DOHH2 (cell line): ENCODE measurements around the gene DNAI4.
"Not testable (repeated sequence)": the region's sequence is repeated elsewhere in the genome, so short reads cannot be mapped to it uniquely, and the experiment has no call there.

Source experiments
- H3F3A ChIP-seq: fragments of 200-600 bp; sonication (generic), shearing (Covaris generic); 2 replicates; pipeline ENCODE4 v1.6.0; 2016; ENCODE audit warnings: antibody characterized with exemption, mild to moderate bottlenecking; ENCODE audit not compliant: control insufficient read depth, insufficient read depth
- H3K27ac ChIP-seq: fragments of 200-600 bp; sonication (generic); 2 replicates; pipeline ENCODE4 v1.5.1; 2014; ENCODE audit warnings: low read depth, mild to moderate bottlenecking, low read length, moderate library complexity
- H3K27me3 ChIP-seq: fragments of 200-600 bp; sonication (generic); 2 replicates; pipeline ENCODE4 v1.6.1; 2014; ENCODE audit warnings: mild to moderate bottlenecking, low read length, mixed read lengths; ENCODE audit not compliant: control insufficient read depth
- H3K36me3 ChIP-seq: fragments of 200-600 bp; sonication (generic); 2 replicates; pipeline ENCODE4 v1.6.1; 2014; ENCODE audit warnings: mild to moderate bottlenecking, low read length, moderate library complexity, mixed read lengths; ENCODE audit not compliant: control insufficient read depth
- H3K4me1 ChIP-seq: fragments of 200-600 bp; sonication (generic); 2 replicates; pipeline ENCODE4 v1.6.1; 2014; ENCODE audit warnings: mild to moderate bottlenecking, low read length, mixed read lengths; ENCODE audit not compliant: control insufficient read depth
- H3K4me2 ChIP-seq: fragments of 200-600 bp; sonication (generic); 2 replicates; pipeline ENCODE4 v1.6.0; 2014; ENCODE audit warnings: mild to moderate bottlenecking, low read length, moderate library complexity
- H3K4me3 ChIP-seq: fragments of 200-600 bp; sonication (generic); 2 replicates; pipeline ENCODE4 v1.5.1; 2014; ENCODE audit warnings: mild to moderate bottlenecking, low read length, mixed read lengths
- H3K79me2 ChIP-seq: fragments of 200-600 bp; sonication (generic); 2 replicates; pipeline ENCODE4 v1.6.1; 2014; ENCODE audit warnings: mild to moderate bottlenecking, low read length, mixed read lengths; ENCODE audit not compliant: control insufficient read depth
- H3K9me2 ChIP-seq: fragments of 200-600 bp; sonication (generic); replicated peaks from 2 replicates; pipeline ENCODE4 v1.6.1; 2014; ENCODE audit warnings: mild to moderate bottlenecking, low read length, mixed read lengths; ENCODE audit not compliant: control insufficient read depth
- H3K9me3 ChIP-seq: fragments of 200-600 bp; sonication (generic); 2 replicates; pipeline ENCODE4 v1.6.1; 2014; ENCODE audit warnings: antibody characterized with exemption, low read length, mixed read lengths; ENCODE audit not compliant: control insufficient read depth, insufficient read depth
- H4K20me1 ChIP-seq: fragments of 200-600 bp; sonication (generic); 2 replicates; pipeline ENCODE4 v1.6.0; 2014; ENCODE audit warnings: low read depth, mild to moderate bottlenecking, antibody characterized with exemption, low read length, moderate library complexity; ENCODE audit not compliant: control insufficient read depth, insufficient read depth
- EZH2phosphoT487 ChIP-seq: fragments of 200-600 bp; sonication (generic); IDR thresholded peaks from 2 replicates; pipeline ENCODE4 v1.6.1; 2017; ENCODE audit warnings: borderline replicate concordance, mild to moderate bottlenecking, antibody characterized with exemption, low read length, moderate library complexity, mixed read lengths
- TF ChIP-seq, protein P1 (sequence below): fragments of 200-600 bp; sonication (generic); IDR thresholded peaks from one replicate; pipeline ENCODE4 v1.5.1; 2014; ENCODE audit warnings: antibody characterized with exemption, mild to moderate bottlenecking, low read depth, low read length; ENCODE audit not compliant: poor library complexity, severe bottlenecking

DNAI4 gene

DNA sequence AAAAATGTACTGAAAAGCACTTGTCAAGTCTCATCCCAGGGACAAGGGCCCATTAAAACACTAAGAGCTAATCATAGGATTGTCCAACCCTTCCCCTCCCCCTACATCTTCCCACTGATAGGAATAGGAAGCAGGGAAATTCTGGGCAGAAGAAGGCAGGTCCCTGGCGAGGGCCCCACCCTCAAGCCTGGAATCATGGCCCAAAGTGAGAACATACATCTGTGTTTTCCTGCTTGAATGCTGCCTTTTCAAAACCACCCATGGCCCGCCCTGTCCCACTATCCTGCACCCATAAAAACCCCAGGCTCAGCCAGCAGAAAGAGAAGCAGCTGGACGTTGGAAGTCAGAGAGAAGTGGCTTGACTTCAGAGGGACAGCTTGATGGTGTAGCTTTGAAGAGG is 4.8 kb downstream of the DNAI4 start:
- no peaks in the 10 kb centered on the region for H4K20me1 ChIP-seq
- no peaks in the 10 kb centered on the region for H3K9me2 ChIP-seq
- H3K4me2 ChIP-seq = no peak overlapping the region
- H3K9me3 ChIP-seq = 0 out of 2 replicates have a peak, but pooled peaks cover 3% of the 10 kb centered on the region
- H3F3A ChIP-seq = no peaks in the 10 kb centered on the region
- no peaks in the 10 kb centered on the region for H3K27me3 ChIP-seq
- no peak overlapping the region for H3K27ac ChIP-seq
- H3K36me3 ChIP-seq = peaks cover 20% of the 10 kb centered on the region
- H3K4me3 ChIP-seq = no peak overlapping the region
- H3K4me1 ChIP-seq = peaks cover 11% of the 10 kb centered on the region
- H3K79me2 ChIP-seq = peaks cover 29% of the 10 kb centered on the region
- TF ChIP-seq EZH2phosphoT487 = no peak
- TF ChIP-seq, protein P1, sequence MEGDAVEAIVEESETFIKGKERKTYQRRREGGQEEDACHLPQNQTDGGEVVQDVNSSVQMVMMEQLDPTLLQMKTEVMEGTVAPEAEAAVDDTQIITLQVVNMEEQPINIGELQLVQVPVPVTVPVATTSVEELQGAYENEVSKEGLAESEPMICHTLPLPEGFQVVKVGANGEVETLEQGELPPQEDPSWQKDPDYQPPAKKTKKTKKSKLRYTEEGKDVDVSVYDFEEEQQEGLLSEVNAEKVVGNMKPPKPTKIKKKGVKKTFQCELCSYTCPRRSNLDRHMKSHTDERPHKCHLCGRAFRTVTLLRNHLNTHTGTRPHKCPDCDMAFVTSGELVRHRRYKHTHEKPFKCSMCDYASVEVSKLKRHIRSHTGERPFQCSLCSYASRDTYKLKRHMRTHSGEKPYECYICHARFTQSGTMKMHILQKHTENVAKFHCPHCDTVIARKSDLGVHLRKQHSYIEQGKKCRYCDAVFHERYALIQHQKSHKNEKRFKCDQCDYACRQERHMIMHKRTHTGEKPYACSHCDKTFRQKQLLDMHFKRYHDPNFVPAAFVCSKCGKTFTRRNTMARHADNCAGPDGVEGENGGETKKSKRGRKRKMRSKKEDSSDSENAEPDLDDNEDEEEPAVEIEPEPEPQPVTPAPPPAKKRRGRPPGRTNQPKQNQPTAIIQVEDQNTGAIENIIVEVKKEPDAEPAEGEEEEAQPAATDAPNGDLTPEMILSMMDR = no peak

GRCh38 chr1:66919063-66919462 is 5.6 kb downstream of the DNAI4 start:
- no peaks in the 10 kb centered on the region for H4K20me1 ChIP-seq
- H3K27ac ChIP-seq = no peak overlapping the region
- TF ChIP-seq, protein P1 = no peak
- H3K9me3 ChIP-seq = 0 out of 2 replicates have a peak, but pooled peaks cover 3% of the 10 kb centered on the region
- H3K79me2 ChIP-seq = peaks cover 24% of the 10 kb centered on the region
- no peaks in the 10 kb centered on the region for H3F3A ChIP-seq
- H3K27me3 ChIP-seq = no peaks in the 10 kb centered on the region
- H3K36me3 ChIP-seq = peaks cover 20% of the 10 kb centered on the region
- peaks cover 11% of the 10 kb centered on the region for H3K4me1 ChIP-seq
- no peaks in the 10 kb centered on the region for H3K9me2 ChIP-seq
- no peak overlapping the region for H3K4me2 ChIP-seq
- no peak overlapping the region for H3K4me3 ChIP-seq

- Histone ChIP-seq H3K79me2 (peaks cover 10% of the 10 kb centered on the region), H3K27me3 (no peaks in the 10 kb centered on the region), H3F3A (no peaks in the 10 kb centered on the region), H3K4me1 (no peaks in the 10 kb centered on the region), H3K9me2 (no peaks in the 10 kb centered on the region), H3K4me2 (no peak overlapping the region), H4K20me1 (no peaks in the 10 kb centered on the region), H3K4me3 (no peak overlapping the region), H3K9me3 (0 out of 2 replicates have a peak, but pooled peaks cover 3% of the 10 kb centered on the region), H3K27ac (no peak overlapping the region), H3K36me3 (peaks cover 20% of the 10 kb centered on the region)
- TF ChIP-seq, protein P1 = no peak
- TF ChIP-seq EZH2phosphoT487 = no peak
Observed at GRCh38 chr1:66917476-66917875, 7.2 kb downstream of the DNAI4 start.

DNA sequence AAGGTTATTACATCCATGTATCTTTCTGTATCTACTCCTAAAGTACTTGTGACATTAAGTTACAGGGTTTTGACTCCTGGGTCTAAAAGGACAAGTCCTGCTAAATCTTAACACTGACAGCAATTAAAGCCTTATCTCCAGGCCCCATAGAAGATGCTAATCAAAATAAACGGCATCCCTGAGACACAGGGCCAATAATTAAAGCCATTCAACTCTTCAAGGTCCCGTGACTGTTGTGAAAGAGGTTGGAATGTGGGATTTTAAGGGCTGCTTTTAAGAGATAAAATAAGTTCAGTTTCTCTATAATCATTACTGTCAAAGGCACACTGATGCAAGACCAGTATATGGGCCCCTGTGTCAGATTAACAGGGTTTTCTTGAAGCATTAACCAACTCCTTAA is 8.3 kb downstream of the DNAI4 start:
- Histone ChIP-seq H4K20me1 (no peaks in the 10 kb centered on the region), H3K9me2 (no peaks in the 10 kb centered on the region), H3K4me3 (no peak overlapping the region), H3F3A (no peaks in the 10 kb centered on the region), H3K9me3 (0 out of 2 replicates have a peak, but pooled peaks cover 3% of the 10 kb centered on the region), H3K4me1 (no peaks in the 10 kb centered on the region), H3K27ac (no peak overlapping the region), H3K4me2 (no peak overlapping the region), H3K36me3 (peaks cover 18% of the 10 kb centered on the region), H3K27me3 (no peaks in the 10 kb centered on the region), H3K79me2 (peaks cover 2% of the 10 kb centered on the region; the same call in 1 of the 2 replicates)
- TF ChIP-seq, protein P1 = no peak
- TF ChIP-seq EZH2phosphoT487 = no peak

GRCh38 chr1:66915203-66915602 is 9.5 kb downstream of the DNAI4 start:
- H3K36me3 ChIP-seq = peaks cover 11% of the 10 kb centered on the region
- not testable (repeated sequence) for H3F3A ChIP-seq, H3K27ac ChIP-seq, H3K27me3 ChIP-seq, H3K4me1 ChIP-seq, H4K20me1 ChIP-seq, H3K9me3 ChIP-seq, H3K9me2 ChIP-seq, H3K4me2 ChIP-seq, H3K79me2 ChIP-seq, H3K4me3 ChIP-seq
